ENCODE measurements around the gene FBLN7.

GRCh38 chr2:112138159-112139032, at the start of gene FBLN7:
- TF ChIP-seq POLR2A (IDR thresholded peaks at IDR 0.05) (no peak), CTCF (IDR thresholded peaks at IDR 0.05) (no peak)

All from testis (tissue), 2 donors.